ENCODE measurements around the gene TMEM178B.

The TMEM178B gene

DNA sequence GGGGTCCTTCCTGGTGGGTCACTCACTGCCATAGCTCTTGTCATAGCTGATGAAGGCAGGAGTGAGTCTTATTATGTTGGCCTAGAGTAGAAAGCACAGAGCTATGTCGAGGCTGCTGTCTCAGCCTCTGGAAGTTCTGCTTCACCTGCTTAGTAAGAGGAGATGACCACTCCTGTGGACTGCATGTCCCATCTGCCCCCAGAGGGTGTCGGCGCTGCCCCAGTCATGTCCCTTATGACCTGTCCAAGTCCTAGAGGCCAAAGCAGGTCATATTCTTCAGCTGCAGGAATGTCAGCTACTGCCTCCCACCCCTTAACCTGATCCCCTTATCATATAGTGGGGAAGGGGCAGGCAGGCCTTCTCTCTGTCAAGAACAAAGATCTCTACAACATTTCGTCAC is 405.0 kb downstream of the TMEM178B start:
- Histone ChIP-seq H3K4me3 (ENCODE audit: low read depth in 1 of 2, low read length in 1 of 2) (no peak overlapping the region), H3K27me3 (peaks cover 13% of the 10 kb centered on the region), H3K36me3 (no peaks in the 10 kb centered on the region), H3K4me1 (ENCODE audit: control insufficient read depth in 1 of 2, insufficient read depth in 1 of 2, low read depth in 1 of 2, low read length in 1 of 2) (no peaks in the 10 kb centered on the region), H3K9me3 (no peaks in the 10 kb centered on the region), H3K27ac (no peak overlapping the region)
- TF ChIP-seq, protein P1, sequence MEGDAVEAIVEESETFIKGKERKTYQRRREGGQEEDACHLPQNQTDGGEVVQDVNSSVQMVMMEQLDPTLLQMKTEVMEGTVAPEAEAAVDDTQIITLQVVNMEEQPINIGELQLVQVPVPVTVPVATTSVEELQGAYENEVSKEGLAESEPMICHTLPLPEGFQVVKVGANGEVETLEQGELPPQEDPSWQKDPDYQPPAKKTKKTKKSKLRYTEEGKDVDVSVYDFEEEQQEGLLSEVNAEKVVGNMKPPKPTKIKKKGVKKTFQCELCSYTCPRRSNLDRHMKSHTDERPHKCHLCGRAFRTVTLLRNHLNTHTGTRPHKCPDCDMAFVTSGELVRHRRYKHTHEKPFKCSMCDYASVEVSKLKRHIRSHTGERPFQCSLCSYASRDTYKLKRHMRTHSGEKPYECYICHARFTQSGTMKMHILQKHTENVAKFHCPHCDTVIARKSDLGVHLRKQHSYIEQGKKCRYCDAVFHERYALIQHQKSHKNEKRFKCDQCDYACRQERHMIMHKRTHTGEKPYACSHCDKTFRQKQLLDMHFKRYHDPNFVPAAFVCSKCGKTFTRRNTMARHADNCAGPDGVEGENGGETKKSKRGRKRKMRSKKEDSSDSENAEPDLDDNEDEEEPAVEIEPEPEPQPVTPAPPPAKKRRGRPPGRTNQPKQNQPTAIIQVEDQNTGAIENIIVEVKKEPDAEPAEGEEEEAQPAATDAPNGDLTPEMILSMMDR (IDR thresholded peaks at IDR 0.05) = no peak

DNA sequence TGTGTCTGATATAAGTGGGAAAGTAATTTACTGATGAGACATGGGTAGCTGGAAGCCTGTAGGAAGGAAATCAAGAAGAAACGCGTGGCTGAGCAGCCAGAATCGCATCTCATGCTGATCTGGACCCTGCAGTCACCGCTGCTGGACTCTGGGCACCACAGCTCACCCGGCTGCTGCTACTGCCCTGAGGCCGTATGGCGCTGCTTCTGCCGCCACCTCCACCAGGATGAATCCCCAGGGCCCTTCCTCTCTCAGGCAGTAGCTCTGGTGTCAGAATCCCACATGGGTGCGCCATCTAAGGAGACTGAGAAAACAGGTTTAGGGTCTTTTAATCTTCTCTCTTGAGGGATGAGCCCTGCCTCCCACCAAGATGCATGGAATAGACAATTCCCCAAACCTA is 407.1 kb downstream of the TMEM178B start:
- H3K27ac ChIP-seq = no peak overlapping the region
- H3K9me3 ChIP-seq = no peaks in the 10 kb centered on the region
- TF ChIP-seq, protein P1 (IDR thresholded peaks at IDR 0.05) = no peak
- H3K36me3 ChIP-seq = no peaks in the 10 kb centered on the region
- H3K4me3 ChIP-seq (ENCODE audit: low read depth in 1 of 2, low read length in 1 of 2) = no peak overlapping the region
- H3K27me3 ChIP-seq = peaks cover 13% of the 10 kb centered on the region
- no peaks in the 10 kb centered on the region for H3K4me1 ChIP-seq (ENCODE audit: control insufficient read depth in 1 of 2, insufficient read depth in 1 of 2, low read depth in 1 of 2, low read length in 1 of 2)

DNA sequence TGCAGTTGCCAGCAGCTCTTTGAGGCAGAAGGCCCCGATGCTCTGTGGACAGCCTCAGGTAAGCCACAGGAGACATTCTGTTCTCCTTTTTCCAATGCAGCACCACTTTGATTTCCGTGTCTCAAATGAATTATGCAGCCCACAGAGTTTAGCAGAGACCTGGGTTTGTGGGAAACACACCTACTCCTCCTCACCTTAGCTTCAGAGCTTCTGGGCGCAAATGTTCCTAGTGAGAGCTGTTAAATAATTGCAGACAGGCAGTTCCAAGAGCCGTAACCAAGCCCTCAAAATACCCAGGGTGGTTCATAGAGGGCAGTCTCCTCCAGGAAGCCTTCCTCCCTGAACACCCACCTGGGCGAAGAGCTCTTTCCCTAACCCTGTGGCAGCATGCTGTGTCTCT is 408.1 kb downstream of the TMEM178B start:
- TF ChIP-seq, protein P1 (IDR thresholded peaks at IDR 0.05) = no peak
- H3K36me3 ChIP-seq = no peaks in the 10 kb centered on the region
- H3K4me1 ChIP-seq (ENCODE audit: control insufficient read depth in 1 of 2, insufficient read depth in 1 of 2, low read depth in 1 of 2, low read length in 1 of 2) = no peaks in the 10 kb centered on the region
- no peak overlapping the region for H3K4me3 ChIP-seq (ENCODE audit: low read depth in 1 of 2, low read length in 1 of 2)
- H3K27ac ChIP-seq = no peak overlapping the region
- peaks cover 13% of the 10 kb centered on the region for H3K27me3 ChIP-seq
- H3K9me3 ChIP-seq = no peaks in the 10 kb centered on the region

DNA sequence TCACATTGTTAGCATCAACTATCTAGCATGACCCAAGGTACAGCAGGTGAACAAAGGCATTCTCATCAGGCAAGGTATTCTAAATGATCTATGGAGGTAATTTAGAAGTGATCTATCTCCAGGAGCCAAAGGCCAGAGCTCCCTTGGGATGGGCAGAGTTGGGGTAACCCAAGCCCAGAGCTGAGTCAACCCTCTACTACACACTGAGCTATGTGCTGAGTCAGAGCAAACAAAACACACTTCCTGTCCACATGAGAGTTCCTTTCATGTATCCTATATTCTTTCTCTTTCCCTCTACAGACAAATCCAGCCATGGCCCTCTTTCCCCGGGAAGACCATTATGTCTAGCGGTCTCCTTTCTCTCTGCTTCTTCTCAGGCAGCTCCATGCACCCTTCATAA is 409.2 kb downstream of the TMEM178B start:
- Histone ChIP-seq H3K4me1 (ENCODE audit: control insufficient read depth in 1 of 2, insufficient read depth in 1 of 2, low read depth in 1 of 2, low read length in 1 of 2) (no peaks in the 10 kb centered on the region), H3K4me3 (ENCODE audit: low read depth in 1 of 2, low read length in 1 of 2) (no peak overlapping the region), H3K27me3 (peaks cover 8% of the 10 kb centered on the region), H3K36me3 (no peaks in the 10 kb centered on the region), H3K27ac (no peak overlapping the region), H3K9me3 (no peaks in the 10 kb centered on the region)
- TF ChIP-seq, protein P1 (IDR thresholded peaks at IDR 0.05) = no peak

DNA sequence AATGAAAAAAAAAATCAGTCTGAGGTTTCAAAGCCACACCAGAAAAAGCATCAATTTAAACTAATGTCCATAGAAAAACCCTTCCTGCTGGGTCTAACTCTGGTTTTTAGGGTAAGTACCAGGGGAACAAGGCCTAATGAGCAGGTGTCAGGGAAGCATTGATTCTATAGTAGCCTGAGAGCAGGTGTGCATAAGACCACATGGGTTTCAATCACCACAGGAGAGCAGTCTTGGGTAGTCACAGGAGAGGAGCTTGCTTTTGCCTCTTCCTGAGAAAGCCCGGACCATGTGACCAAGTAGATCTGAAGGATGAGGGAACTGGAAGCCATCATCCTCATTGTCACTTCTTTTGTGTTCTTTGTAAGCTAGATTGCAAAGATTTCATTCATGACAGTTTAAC is 411.0 kb downstream of the TMEM178B start:
- peaks cover 12% of the 10 kb centered on the region for H3K27me3 ChIP-seq
- H3K4me3 ChIP-seq (ENCODE audit: low read depth in 1 of 2, low read length in 1 of 2) = no peak overlapping the region
- no peaks in the 10 kb centered on the region for H3K4me1 ChIP-seq (ENCODE audit: control insufficient read depth in 1 of 2, insufficient read depth in 1 of 2, low read depth in 1 of 2, low read length in 1 of 2)
- H3K9me3 ChIP-seq = no peaks in the 10 kb centered on the region
- TF ChIP-seq, protein P1 (IDR thresholded peaks at IDR 0.05) = no peak
- H3K27ac ChIP-seq = no peak overlapping the region
- no peaks in the 10 kb centered on the region for H3K36me3 ChIP-seq

DNA sequence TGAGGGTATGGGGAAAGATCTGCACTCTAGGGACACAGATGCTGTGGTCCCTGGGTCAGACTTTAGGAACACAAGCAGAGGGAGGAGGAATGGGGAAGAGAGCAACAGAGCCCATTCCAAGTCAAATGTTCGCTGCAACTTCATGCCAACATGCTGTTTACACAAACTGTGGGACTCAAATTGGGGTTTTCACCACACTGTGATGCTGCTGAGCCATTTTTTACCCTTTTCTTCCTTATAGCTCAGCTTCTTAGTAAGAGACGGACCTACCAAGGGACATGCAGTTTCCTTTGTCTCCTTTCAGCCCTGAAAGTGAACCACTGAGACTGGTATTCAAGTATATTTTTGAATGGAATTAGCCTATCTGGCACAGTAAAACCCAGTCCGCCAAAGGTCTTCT is 413.1 kb downstream of the TMEM178B start:
- Histone ChIP-seq H3K36me3 (no peaks in the 10 kb centered on the region), H3K27me3 (peaks cover 8% of the 10 kb centered on the region), H3K27ac (no peak overlapping the region), H3K4me3 (ENCODE audit: low read depth in 1 of 2, low read length in 1 of 2) (no peak overlapping the region), H3K4me1 (ENCODE audit: control insufficient read depth in 1 of 2, insufficient read depth in 1 of 2, low read depth in 1 of 2, low read length in 1 of 2) (no peaks in the 10 kb centered on the region), H3K9me3 (no peaks in the 10 kb centered on the region)
- TF ChIP-seq, protein P1 (IDR thresholded peaks at IDR 0.05) = no peak

All from neutrophil (primary cell).